ENCODE measurements around the gene FA2H.

Gene FA2H

DNA sequence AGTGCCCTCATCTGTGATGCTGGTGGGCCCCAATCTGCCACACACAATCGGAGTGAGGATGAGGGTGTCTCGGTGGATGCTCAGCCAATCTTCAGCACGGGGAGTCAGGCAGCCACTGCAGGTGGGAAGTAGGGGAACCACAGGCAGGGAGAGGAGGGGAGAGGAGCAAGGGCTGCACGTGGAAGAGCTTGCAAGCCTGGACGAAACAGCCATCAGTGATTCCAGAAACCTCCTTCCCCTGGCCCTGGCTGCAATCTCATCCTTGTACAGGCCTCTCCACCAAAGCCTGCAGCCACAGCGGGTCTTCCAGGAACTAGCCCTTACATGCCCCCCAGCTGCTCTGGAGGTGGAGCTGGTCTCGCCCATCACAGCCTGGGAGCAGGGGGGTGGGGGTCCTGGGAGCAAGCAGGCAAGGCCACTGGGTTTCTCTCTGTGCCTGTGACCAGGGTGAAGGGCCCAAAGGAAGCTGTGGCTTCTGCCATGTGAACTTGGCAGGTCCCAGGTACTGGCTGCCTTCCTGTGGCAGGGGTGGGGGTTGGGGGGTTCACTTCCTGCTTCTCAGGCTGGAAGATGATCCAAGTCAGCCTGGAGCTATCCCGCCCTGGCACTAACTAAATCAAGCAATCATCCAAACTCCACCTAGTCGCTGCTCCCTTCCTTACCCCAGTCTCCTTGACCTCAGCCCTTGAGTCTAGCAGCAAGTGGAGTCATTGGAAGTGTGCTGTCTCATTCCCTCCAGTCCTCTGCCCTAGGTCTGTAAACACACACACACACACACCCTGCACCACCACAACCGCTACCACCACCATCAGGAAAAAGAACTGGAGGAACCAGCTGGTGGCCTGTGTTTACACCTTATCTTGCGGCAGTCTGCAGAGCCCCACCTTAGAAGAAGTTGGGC lies 44.6 kb downstream of the FA2H start:
- H4K12ac ChIP-seq (ENCODE audit: low read depth, low read length) = no peak overlapping the region
- H3K4me2 ChIP-seq (ENCODE audit: low read length) = no peak overlapping the region
- no peak overlapping the region for H3K27ac ChIP-seq (ENCODE audit: low read depth, low read length)
- H4K91ac ChIP-seq (ENCODE audit: low read depth, low read length) = no peak overlapping the region
- no peak overlapping the region for H2AK5ac ChIP-seq (ENCODE audit: low read length)
- H2BK120ac ChIP-seq (ENCODE audit: insufficient read depth, low read length, poor library complexity) = peak overlapping the region; percentile 19
- no CpG with 5 or more reads among the region's 11 CpGs for WGBS (ENCODE audit: extremely low coverage, insufficient coverage, insufficient read length)
- H2AFZ ChIP-seq (ENCODE audit: insufficient read depth, low read length, poor library complexity) = peak overlapping the region; percentile 32
- H3K18ac ChIP-seq (ENCODE audit: low read length) = peak overlapping the region; percentile 3
- no peak overlapping the region for H3K9ac ChIP-seq (ENCODE audit: low read length)
- H3K9me3 ChIP-seq (ENCODE audit: insufficient read depth, low read depth, low read length) = peaks cover 3% of the 10 kb centered on the region
- H3K23ac ChIP-seq (ENCODE audit: low read length) = no peak overlapping the region
- H3K4me1 ChIP-seq (ENCODE audit: control insufficient read depth in 1 of 2, insufficient read depth in 2 of 2, low read length in 2 of 2) = peaks cover 25 to 27% of the 10 kb centered on the region in 2 experiments
- no peaks in the 10 kb centered on the region for H3K36me3 ChIP-seq (ENCODE audit: control insufficient read depth in 1 of 2, insufficient read depth in 2 of 2, low read length in 2 of 2)
- H2BK5ac ChIP-seq (ENCODE audit: low read depth, low read length, poor library complexity) = no peak overlapping the region
- no peak overlapping the region for H3K4ac ChIP-seq (ENCODE audit: low read depth, low read length)
- H2BK12ac ChIP-seq (ENCODE audit: low read length) = no peak overlapping the region
- no peak for DNase-seq
- H3K79me2 ChIP-seq (ENCODE audit: control insufficient read depth, insufficient read depth, low read length, poor library complexity) = no peaks in the 10 kb centered on the region
- H3K27me3 ChIP-seq (ENCODE audit: insufficient read depth, low read length) = no peaks in the 10 kb centered on the region
- H3K14ac ChIP-seq (ENCODE audit: low read length) = peak overlapping the region; percentile 26
- H4K8ac ChIP-seq (ENCODE audit: low read depth, low read length) = peak overlapping the region; percentile 20
- no peak overlapping the region for H3K4me3 ChIP-seq (ENCODE audit: low read depth, low read length)
- H3K79me1 ChIP-seq (ENCODE audit: low read length) = peaks cover 4% of the 10 kb centered on the region

DNA sequence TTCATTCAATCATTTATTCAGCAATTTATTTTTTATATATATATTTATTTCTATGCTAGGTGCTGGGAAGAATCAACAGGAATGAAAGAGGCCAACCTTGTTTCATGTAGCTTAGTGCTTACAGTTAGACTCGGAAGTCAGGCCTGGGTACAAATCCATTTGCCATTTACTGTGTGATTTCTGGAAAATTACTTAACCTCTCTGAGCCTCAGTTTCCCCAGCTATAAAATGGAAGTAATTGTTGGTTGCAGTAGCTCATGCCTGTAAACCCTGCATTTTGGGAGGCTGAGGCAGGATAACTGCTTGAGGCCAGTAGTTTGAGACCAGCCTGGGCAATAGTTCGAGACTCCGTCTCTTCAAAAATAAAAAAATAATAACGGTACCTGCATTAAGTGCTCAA lies 46.7 kb downstream of the FA2H start:
- Histone ChIP-seq H2AK5ac (ENCODE audit: low read length) (no peak overlapping the region), H3K4me1 (ENCODE audit: control insufficient read depth in 1 of 2, insufficient read depth in 2 of 2, low read length in 2 of 2) (peaks cover 12 to 13% of the 10 kb centered on the region in 2 experiments), H3K4me2 (ENCODE audit: low read length) (no peak overlapping the region), H3K18ac (ENCODE audit: low read length) (no peak overlapping the region), H2BK120ac (ENCODE audit: insufficient read depth, low read length, poor library complexity) (no peak overlapping the region), H3K23ac (ENCODE audit: low read length) (no peak overlapping the region), H2BK12ac (ENCODE audit: low read length) (no peak overlapping the region), H4K91ac (ENCODE audit: low read depth, low read length) (no peak overlapping the region), H3K4ac (ENCODE audit: low read depth, low read length) (no peak overlapping the region), H3K79me2 (ENCODE audit: control insufficient read depth, insufficient read depth, low read length, poor library complexity) (no peaks in the 10 kb centered on the region), H3K9me3 (ENCODE audit: insufficient read depth, low read depth, low read length) (peaks cover 3% of the 10 kb centered on the region), H2BK5ac (ENCODE audit: low read depth, low read length, poor library complexity) (no peak overlapping the region), H3K79me1 (ENCODE audit: low read length) (no peaks in the 10 kb centered on the region), H4K8ac (ENCODE audit: low read depth, low read length) (no peak overlapping the region), H2AFZ (ENCODE audit: insufficient read depth, low read length, poor library complexity) (no peak overlapping the region), H4K12ac (ENCODE audit: low read depth, low read length) (no peak overlapping the region), H3K27ac (ENCODE audit: low read depth, low read length) (no peak overlapping the region), H3K14ac (ENCODE audit: low read length) (no peak overlapping the region), H3K36me3 (ENCODE audit: control insufficient read depth in 1 of 2, insufficient read depth in 2 of 2, low read length in 2 of 2) (no peaks in the 10 kb centered on the region), H3K9ac (ENCODE audit: low read length) (no peak overlapping the region), H3K27me3 (ENCODE audit: insufficient read depth, low read length) (no peaks in the 10 kb centered on the region), H3K4me3 (ENCODE audit: low read depth, low read length) (no peak overlapping the region)
- WGBS (ENCODE audit: extremely low coverage, insufficient coverage, insufficient read length) = no CpG with 5 or more reads among the region's 4 CpGs
- no peak for DNase-seq

DNA sequence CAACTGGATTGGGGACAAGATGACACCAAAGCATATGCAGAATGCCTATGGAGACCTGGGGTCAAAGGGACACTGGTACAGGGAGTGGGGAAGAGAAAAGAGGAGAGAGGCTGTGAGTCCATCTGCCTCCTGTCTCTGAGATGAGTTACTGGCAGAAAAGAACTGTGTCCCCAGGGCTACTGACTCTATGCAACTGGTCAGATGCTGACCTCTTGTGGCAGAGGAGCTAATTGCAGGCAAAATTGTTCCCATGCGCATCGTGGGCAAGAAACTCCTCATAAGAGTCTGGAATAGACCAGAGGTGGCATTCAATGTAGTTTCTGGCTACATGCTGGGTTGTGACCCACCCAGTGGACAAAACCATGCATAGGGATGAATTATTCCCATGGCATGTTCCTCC lies 47.9 kb downstream of the FA2H start:
- Histone ChIP-seq H3K9me3 (ENCODE audit: insufficient read depth, low read depth, low read length) (peaks cover 3% of the 10 kb centered on the region), H3K79me1 (ENCODE audit: low read length) (no peaks in the 10 kb centered on the region)

DNA sequence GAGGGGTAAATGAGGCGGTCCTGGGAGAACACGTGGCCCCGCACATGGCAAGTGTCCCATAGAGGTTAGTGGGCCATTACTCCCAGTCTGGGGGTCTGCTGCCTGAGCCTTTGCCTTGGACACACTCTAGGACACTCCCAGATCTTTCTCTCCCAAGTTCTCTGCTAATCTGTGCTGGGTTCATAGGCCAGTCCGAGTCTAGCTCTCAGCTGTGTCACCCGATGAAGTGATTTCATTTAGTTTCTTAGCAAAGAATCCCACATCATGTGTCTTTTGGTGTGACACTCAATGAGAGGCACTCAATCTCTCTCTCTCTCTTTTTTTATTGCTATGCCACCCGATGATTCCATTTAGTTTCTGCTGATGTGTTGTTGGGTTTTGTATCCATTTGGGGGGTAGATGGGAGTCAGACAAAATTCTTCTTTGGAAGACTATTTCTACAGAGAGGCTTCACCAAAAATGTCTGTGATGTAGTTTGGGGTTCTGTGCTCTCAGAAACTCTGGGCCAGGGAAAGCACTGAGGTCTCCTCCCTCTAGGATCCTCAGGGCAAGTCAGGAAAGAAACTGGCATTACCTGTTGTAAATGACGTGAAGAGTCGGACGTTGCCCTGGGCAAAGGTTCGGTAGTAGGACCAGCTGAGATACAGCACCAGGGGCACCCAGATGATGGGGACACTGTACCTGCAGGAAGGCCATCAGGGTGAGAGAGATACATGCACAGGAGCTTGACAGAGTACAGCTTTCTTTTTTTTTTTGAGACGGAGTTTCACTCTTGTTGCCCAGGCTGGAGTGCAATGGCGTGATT lies 48.8 kb downstream of the FA2H start:
- Histone ChIP-seq H3K9ac (ENCODE audit: low read length) (no peak overlapping the region), H3K23ac (ENCODE audit: low read length) (no peak overlapping the region), H2BK120ac (ENCODE audit: insufficient read depth, low read length, poor library complexity) (no peak overlapping the region), H3K9me3 (ENCODE audit: insufficient read depth, low read depth, low read length) (peaks cover 3% of the 10 kb centered on the region), H2AK5ac (ENCODE audit: low read length) (no peak overlapping the region), H2BK12ac (ENCODE audit: low read length) (no peak overlapping the region), H4K12ac (ENCODE audit: low read depth, low read length) (no peak overlapping the region), H2BK5ac (ENCODE audit: low read depth, low read length, poor library complexity) (no peak overlapping the region), H2AFZ (ENCODE audit: insufficient read depth, low read length, poor library complexity) (no peak overlapping the region), H4K8ac (ENCODE audit: low read depth, low read length) (no peak overlapping the region), H3K18ac (ENCODE audit: low read length) (no peak overlapping the region), H3K79me2 (ENCODE audit: control insufficient read depth, insufficient read depth, low read length, poor library complexity) (no peaks in the 10 kb centered on the region), H3K27ac (ENCODE audit: low read depth, low read length) (no peak overlapping the region), H3K4me2 (ENCODE audit: low read length) (no peak overlapping the region), H3K79me1 (ENCODE audit: low read length) (no peaks in the 10 kb centered on the region), H3K14ac (ENCODE audit: low read length) (no peak overlapping the region), H3K27me3 (ENCODE audit: insufficient read depth, low read length) (no peaks in the 10 kb centered on the region), H3K4ac (ENCODE audit: low read depth, low read length) (no peak overlapping the region), H3K4me1 (ENCODE audit: control insufficient read depth in 1 of 2, insufficient read depth in 2 of 2, low read length in 2 of 2) (peaks cover 12 to 13% of the 10 kb centered on the region in 2 experiments), H3K36me3 (ENCODE audit: control insufficient read depth in 1 of 2, insufficient read depth in 2 of 2, low read length in 2 of 2) (no peaks in the 10 kb centered on the region), H3K4me3 (ENCODE audit: low read depth, low read length) (no peak overlapping the region), H4K91ac (ENCODE audit: low read depth, low read length) (no peak overlapping the region)
- DNase-seq = no peak
- WGBS (ENCODE audit: extremely low coverage, insufficient coverage, insufficient read length) = no CpG with 5 or more reads among the region's 12 CpGs

More for the DNA sequence above, 47.9 kb downstream of the FA2H start:
- Histone ChIP-seq H2BK5ac (ENCODE audit: low read depth, low read length, poor library complexity) (no peak overlapping the region), H3K27ac (ENCODE audit: low read depth, low read length) (no peak overlapping the region), H4K8ac (ENCODE audit: low read depth, low read length) (no peak overlapping the region), H3K18ac (ENCODE audit: low read length) (no peak overlapping the region), H3K27me3 (ENCODE audit: insufficient read depth, low read length) (no peaks in the 10 kb centered on the region), H2BK12ac (ENCODE audit: low read length) (no peak overlapping the region), H3K4me2 (ENCODE audit: low read length) (no peak overlapping the region), H3K9ac (ENCODE audit: low read length) (no peak overlapping the region), H3K36me3 (ENCODE audit: control insufficient read depth in 1 of 2, insufficient read depth in 2 of 2, low read length in 2 of 2) (no peaks in the 10 kb centered on the region), H2AFZ (ENCODE audit: insufficient read depth, low read length, poor library complexity) (no peak overlapping the region), H3K79me2 (ENCODE audit: control insufficient read depth, insufficient read depth, low read length, poor library complexity) (no peaks in the 10 kb centered on the region), H4K12ac (ENCODE audit: low read depth, low read length) (no peak overlapping the region), H4K91ac (ENCODE audit: low read depth, low read length) (no peak overlapping the region), H3K4ac (ENCODE audit: low read depth, low read length) (no peak overlapping the region), H3K14ac (ENCODE audit: low read length) (no peak overlapping the region), H3K23ac (ENCODE audit: low read length) (no peak overlapping the region), H2AK5ac (ENCODE audit: low read length) (no peak overlapping the region), H2BK120ac (ENCODE audit: insufficient read depth, low read length, poor library complexity) (no peak overlapping the region), H3K4me1 (ENCODE audit: control insufficient read depth in 1 of 2, insufficient read depth in 2 of 2, low read length in 2 of 2) (peaks cover 12 to 13% of the 10 kb centered on the region in 2 experiments), H3K4me3 (ENCODE audit: low read depth, low read length) (no peak overlapping the region)
- peak in 1 of 2 donors; percentile 12 for DNase-seq
- no CpG with 5 or more reads among the region's 2 CpGs for WGBS (ENCODE audit: extremely low coverage, insufficient coverage, insufficient read length)
